ENCODE measurements around the gene C9. TPM values are rescaled to one million over a fixed set of nuclear protein-coding genes. Genes with fewer than 3 reads are reported as not detected.

C9 gene
- total and polyA plus RNA-seq, 2 donors (not counting 1 experiment from before 2014, with no cell fraction given) = not detected

DNA sequence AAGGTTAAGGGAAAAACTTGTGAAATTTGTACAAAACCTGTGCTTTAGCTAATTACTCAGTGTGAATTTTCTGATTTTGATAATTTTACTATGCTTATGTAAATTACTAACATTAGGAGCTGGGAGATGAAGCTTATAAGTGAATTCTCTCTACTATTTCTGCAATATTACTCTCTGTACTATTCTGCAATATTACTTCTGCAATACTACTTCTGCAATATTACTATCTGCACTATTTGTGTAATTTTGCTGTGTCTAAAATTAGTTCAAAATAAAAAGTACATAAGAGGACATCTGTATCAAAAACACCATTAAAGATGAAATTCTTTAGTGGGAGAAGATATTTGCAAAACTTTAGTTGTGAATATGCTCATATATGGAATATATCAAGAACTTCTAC lies 62.9 kb downstream of the C9 start:
- H3K9ac ChIP-seq (ENCODE audit: low read length) = no peak overlapping the region

DNA sequence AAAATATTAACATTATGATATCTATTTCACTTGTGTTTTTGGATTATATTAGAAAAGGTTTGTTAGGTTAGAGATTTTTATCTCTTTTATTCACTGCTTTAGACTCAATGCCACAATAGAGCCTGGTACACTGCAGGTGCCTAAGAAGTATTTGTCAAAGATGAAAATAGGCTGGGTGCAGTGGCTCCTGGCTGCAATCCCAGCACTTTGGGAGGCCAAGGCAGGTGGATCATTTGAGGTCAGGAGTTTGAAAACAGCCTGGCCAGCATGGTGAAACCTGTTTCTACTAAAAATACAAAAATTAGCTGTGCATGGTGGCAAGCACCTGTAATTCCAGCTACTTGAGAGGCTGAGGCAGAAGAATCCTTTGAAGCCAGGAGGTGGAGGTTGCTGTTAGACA lies 64.3 kb downstream of the C9 start:
- H2AFZ ChIP-seq (ENCODE audit: insufficient read depth, low read depth, low read length, poor library complexity, severe bottlenecking) = no peak overlapping the region
- intact Hi-C loops (cut with micrococcal nuclease) = no loop called here
- no peak overlapping the region for H3K27ac Mint-ChIP-seq

More for the DNA sequence above, 62.9 kb downstream of the C9 start:
- TF ChIP-seq EZH2 (IDR thresholded peaks at IDR 0.05; ENCODE audit: borderline replicate concordance, insufficient read depth, low read depth, low read length, poor library complexity, severe bottlenecking) (no peak), CTCF (IDR thresholded peaks at IDR 0.05) (no peak)
- H4K20me1 ChIP-seq (ENCODE audit: control insufficient read depth, insufficient read depth, low read length, poor library complexity, severe bottlenecking) = no peaks in the 10 kb centered on the region
- H3K27me3 ChIP-seq (replicated peaks in 1 of 4; ENCODE audit: control extremely low read depth in 1 of 4, control insufficient read depth in 3 of 4, insufficient read depth in 4 of 4, low read length in 3 of 4) = no peaks in the 10 kb centered on the region
- peaks cover 0 to 5% (median 0%) of the 10 kb centered on the region in 3 donors for H3K9me3 ChIP-seq (ENCODE audit: control extremely low read depth in 1 of 3, control insufficient read depth in 2 of 3, insufficient read depth in 1 of 3, low read length in 2 of 3)
- no peak overlapping the region for H3K4me2 ChIP-seq (replicated peaks; ENCODE audit: low read depth, low read length, poor library complexity, severe bottlenecking)
- CTCF ChIA-PET = no interaction called here
- Mint-ChIP-seq H3K4me3 (no peak overlapping the region), H3K27me3 (peaks cover 8% of the 10 kb centered on the region), H3K27ac (no peak overlapping the region), H3K4me1 (peaks cover 3% of the 10 kb centered on the region), H3K9me3 (ENCODE audit: insufficient read depth) (peaks cover 6% of the 10 kb centered on the region)
- no peak overlapping the region for H3K27ac ChIP-seq (ENCODE audit: low read length in 2 of 2)
- DNase-seq (no peak), ATAC-seq (ENCODE audit: low read depth) (no peak)
- intact Hi-C loops (cut with micrococcal nuclease) = no loop called here
- H3K4me3 ChIP-seq (ENCODE audit: control extremely low read depth in 1 of 5, extremely low read depth in 1 of 5, insufficient read depth in 1 of 5, low read depth in 2 of 5, low read length in 4 of 5) = no peak overlapping the region
- POLR2A ChIA-PET = no interaction called here
- no peaks in the 10 kb centered on the region for H3K79me2 ChIP-seq (ENCODE audit: control insufficient read depth, insufficient read depth, low read length)
- H2AFZ ChIP-seq (ENCODE audit: insufficient read depth, low read depth, low read length, poor library complexity, severe bottlenecking) = no peak overlapping the region
- no peaks in the 10 kb centered on the region for H3K36me3 ChIP-seq (replicated peaks in 1 of 2; ENCODE audit: control extremely low read depth in 1 of 2, control insufficient read depth in 1 of 2, extremely low read depth in 1 of 2, insufficient read depth in 2 of 2, low read length in 1 of 2)
- H3K4me1 ChIP-seq (ENCODE audit: control insufficient read depth in 2 of 2, insufficient read depth in 2 of 2, low read length in 2 of 2) = no peaks in the 10 kb centered on the region

More for the DNA sequence above, 64.3 kb downstream of the C9 start:
- no peaks in the 10 kb centered on the region for H4K20me1 ChIP-seq (ENCODE audit: control insufficient read depth, insufficient read depth, low read length, poor library complexity, severe bottlenecking)
- no peaks in the 10 kb centered on the region for H3K27me3 ChIP-seq (replicated peaks in 1 of 4; ENCODE audit: control extremely low read depth in 1 of 4, control insufficient read depth in 3 of 4, insufficient read depth in 4 of 4, low read length in 3 of 4)
- Mint-ChIP-seq H3K9me3 (ENCODE audit: insufficient read depth) (peaks cover 6% of the 10 kb centered on the region), H3K27me3 (peaks cover 4% of the 10 kb centered on the region), H3K4me3 (no peak overlapping the region), H3K4me1 (peaks cover 3% of the 10 kb centered on the region)
- no peak for ATAC-seq (ENCODE audit: low read depth)
- no peak overlapping the region for H3K4me3 ChIP-seq (ENCODE audit: control extremely low read depth in 1 of 5, extremely low read depth in 1 of 5, insufficient read depth in 1 of 5, low read depth in 2 of 5, low read length in 4 of 5)
- no peak for DNase-seq
- ChIA-PET CTCF (no interaction called here), POLR2A (no interaction called here)
- H3K9ac ChIP-seq (ENCODE audit: low read length) = no peak overlapping the region
- no peaks in the 10 kb centered on the region for H3K4me1 ChIP-seq (ENCODE audit: control insufficient read depth in 2 of 2, insufficient read depth in 2 of 2, low read length in 2 of 2)
- peaks cover 0 to 5% (median 0%) of the 10 kb centered on the region in 3 donors for H3K9me3 ChIP-seq (ENCODE audit: control extremely low read depth in 1 of 3, control insufficient read depth in 2 of 3, insufficient read depth in 1 of 3, low read length in 2 of 3)
- H3K79me2 ChIP-seq (ENCODE audit: control insufficient read depth, insufficient read depth, low read length) = no peaks in the 10 kb centered on the region
- H3K4me2 ChIP-seq (replicated peaks; ENCODE audit: low read depth, low read length, poor library complexity, severe bottlenecking) = no peak overlapping the region
- TF ChIP-seq EZH2 (IDR thresholded peaks at IDR 0.05; ENCODE audit: borderline replicate concordance, insufficient read depth, low read depth, low read length, poor library complexity, severe bottlenecking) = no peak
- TF ChIP-seq CTCF (IDR thresholded peaks at IDR 0.05) = no peak
- H3K36me3 ChIP-seq (replicated peaks in 1 of 2; ENCODE audit: control extremely low read depth in 1 of 2, control insufficient read depth in 1 of 2, extremely low read depth in 1 of 2, insufficient read depth in 2 of 2, low read length in 1 of 2) = no peaks in the 10 kb centered on the region
- no peak overlapping the region for H3K27ac ChIP-seq (ENCODE audit: low read length in 2 of 2)
